Skeletal muscle cell (primary cell): ENCODE data around the gene LYPD6.
"Not testable (repeated sequence)": the region's sequence is repeated elsewhere in the genome, so short reads cannot be mapped to it uniquely, and the experiment has no call there.

Experiments used
- DNase-seq: peaks from one replicate; pipeline ENCODE4 v3.0.0-alpha.2; 2010; ENCODE audit warnings: low read depth
- H3K4me3 ChIP-seq: 2 replicates; pipeline ENCODE4 v1.5.1; 2011; ENCODE audit warnings: low read depth, mild to moderate bottlenecking, control low read depth, low read length, moderate library complexity

Gene LYPD6

GRCh38 chr2:149330127-149331022 is at the start of gene LYPD6:
TSS of gene LYPD6 (plus strand) at chr2:149330587. CDS start at chr2:149437709, 107,122 bp downstream.
- H3K4me3 ChIP-seq = peak within 1 kb of the TSS; percentile 61
- peak; percentile 11 for DNase-seq

- no peak overlapping the region for H3K4me3 ChIP-seq
Observed at GRCh38 chr2:149281441-149281840, 48.9 kb upstream of the LYPD6 start.

GRCh38 chr2:149290662-149291061 is 39.7 kb upstream of the LYPD6 start:
- DNase-seq = no peak
- H3K4me3 ChIP-seq = no peak overlapping the region

More at GRCh38 chr2:149281441-149281840, 48.9 kb upstream of the LYPD6 start:
- no peak for DNase-seq

- DNase-seq = no peak
- no peak overlapping the region for H3K4me3 ChIP-seq
Observed at GRCh38 chr2:149291881-149292280, 38.5 kb upstream of the LYPD6 start.

DNA sequence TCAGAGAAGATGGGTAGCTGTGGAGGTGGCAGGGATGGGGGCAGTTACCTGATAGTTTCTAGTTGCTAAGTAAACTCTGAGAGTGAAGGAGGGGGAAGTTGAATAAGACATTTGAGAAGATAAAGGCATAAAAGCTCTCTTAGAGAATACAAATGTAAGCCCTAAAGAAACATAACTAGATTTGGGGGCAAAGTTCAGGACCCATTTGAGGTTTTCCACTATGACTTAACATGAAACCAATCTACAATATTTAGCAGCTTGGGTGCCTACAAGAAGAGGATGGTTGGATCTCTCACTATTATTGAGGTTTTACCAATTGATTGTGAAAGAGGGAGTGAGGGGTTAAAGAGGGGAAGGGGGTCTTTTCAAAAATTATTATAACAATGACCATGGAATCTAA is 34.4 kb upstream of the LYPD6 start:
- DNase-seq = no peak

DNA sequence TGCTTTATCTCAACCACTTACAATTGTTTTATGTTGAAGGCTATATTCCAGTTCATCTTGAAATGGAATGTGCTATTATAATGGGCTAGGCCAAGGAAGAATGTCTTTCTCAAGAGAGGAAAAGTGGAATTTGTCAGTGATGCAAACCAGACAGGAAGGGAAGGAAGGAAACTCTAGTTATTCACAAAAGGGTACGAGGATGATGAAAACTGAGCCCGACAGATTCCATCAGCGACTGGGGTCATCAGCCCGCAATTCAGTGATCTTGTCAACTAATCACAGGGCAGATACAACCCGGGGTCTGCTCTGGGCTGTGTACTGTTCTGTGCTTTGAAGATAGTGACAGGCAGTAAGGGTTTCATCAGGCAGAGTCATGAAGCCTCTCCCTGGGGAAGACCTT is 23.4 kb upstream of the LYPD6 start:
- H3K4me3 ChIP-seq = no peak overlapping the region
- DNase-seq = no peak

More for the DNA sequence above, 34.4 kb upstream of the LYPD6 start:
- H3K4me3 ChIP-seq = no peak overlapping the region

DNA sequence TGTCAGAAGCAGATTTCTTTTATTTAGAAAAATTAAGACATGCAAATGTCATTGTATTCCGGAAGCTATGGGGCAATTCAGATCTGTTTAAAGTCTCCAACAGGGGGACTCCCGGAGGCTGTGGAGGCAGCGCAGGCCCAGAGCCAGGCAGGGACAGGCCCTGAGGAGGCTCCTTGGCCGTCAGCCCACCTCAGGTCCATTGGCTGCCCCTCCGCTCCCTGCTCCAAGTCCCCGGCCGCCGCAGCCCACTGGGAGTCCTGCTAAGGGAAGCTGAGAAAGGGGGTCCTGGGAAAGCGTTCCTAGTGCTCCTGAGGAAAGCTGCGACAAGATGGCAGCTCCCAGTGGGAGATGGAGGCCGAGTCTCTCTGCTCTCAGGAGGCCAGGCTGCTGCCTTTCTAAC is 20.0 kb upstream of the LYPD6 start:
- DNase-seq = no peak
- H3K4me3 ChIP-seq = no peak overlapping the region

DNA sequence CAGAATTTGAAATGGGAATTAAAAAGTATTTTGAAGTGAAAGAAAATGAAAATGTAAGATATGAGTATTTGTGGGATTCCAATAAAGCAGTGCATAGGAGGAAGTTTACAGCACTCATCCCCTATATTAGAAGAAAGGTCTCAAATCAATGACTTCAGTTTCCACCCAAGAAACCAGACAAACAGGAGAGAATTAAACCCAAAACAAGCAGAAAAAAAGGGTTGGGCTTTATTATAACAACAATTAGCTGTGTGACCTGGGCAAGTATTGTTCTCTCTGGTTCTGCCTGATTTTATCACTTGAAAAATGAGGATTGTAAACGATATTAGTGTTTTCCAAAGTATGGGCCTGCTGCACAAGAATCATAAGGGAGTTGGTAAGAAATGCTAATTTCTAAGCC is 18.3 kb upstream of the LYPD6 start:
- no peak overlapping the region for H3K4me3 ChIP-seq
- DNase-seq = no peak

DNA sequence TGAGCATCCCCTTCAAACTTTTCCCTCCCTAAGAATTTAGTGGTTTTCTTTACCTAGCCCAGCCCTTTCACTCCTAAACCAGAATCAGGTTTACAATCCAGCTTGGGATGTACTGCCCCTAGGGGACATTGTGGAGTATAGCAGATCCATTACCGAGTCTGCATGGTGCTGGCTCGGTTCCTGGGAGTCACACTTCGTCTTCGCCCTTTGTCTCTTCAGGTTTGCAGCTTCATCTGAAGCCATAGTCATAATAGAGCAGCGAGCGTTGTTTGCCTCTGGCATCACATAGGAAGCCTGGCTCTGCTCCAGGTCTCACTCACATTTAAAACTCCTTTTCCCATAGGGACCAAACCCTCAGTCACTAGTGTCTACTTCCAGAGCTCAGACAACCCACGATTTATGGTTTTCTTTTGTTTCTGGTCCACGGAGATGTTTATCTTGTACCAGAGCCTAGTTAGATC is 16.8 kb upstream of the LYPD6 start:
- no peak for DNase-seq
- H3K4me3 ChIP-seq = no peak overlapping the region

GRCh38 chr2:149314687-149315086 is 15.7 kb upstream of the LYPD6 start:
- DNase-seq = no peak
- H3K4me3 ChIP-seq = no peak overlapping the region

GRCh38 chr2:149315461-149315860 is 14.9 kb upstream of the LYPD6 start:
- no peak for DNase-seq
- no peak overlapping the region for H3K4me3 ChIP-seq

DNA sequence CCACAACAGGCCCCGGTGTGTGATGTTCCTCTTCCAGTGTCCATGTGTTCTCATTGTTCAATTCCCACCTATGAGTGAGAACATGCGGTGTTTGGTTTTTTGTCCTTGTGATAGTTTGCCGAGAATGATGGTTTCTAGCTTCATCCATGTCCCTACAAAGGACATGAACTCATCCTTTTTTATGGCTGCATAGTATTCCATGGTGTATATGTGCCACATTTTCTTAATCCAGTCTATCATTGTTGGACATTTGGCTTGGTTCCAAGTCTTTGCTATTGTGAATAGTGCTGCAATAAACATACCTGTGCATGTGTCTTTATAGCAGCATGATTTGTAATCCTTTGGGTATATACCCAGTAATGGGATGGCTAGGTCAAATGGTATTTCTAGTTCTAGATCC is 11.8 kb upstream of the LYPD6 start:
- not testable (repeated sequence) for DNase-seq, H3K4me3 ChIP-seq

DNA sequence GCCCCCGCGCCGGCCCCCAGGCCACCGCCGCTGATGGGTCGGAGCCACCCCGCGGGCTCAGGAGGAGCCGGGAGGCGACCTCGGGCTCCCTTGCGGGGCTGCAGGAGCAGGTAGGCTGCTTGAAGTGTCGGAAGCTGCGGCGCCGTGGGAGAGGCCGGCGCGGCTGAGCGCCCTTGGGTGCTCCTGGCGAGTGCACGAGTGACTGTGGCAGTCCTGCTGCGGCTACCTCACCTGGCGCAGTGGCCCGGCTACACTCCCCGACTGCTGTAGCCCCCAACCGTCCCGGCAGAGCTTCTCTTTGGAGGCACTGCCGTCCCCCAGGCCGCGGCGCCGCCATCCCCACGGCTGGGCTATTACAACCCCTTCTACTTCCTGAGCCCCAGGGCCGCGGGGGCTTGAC is 10.0 kb upstream of the LYPD6 start:
- H3K4me3 ChIP-seq = no peak overlapping the region

GRCh38 chr2:149329068-149329467 is 1.3 kb upstream of the LYPD6 start:
- DNase-seq = no peak
- H3K4me3 ChIP-seq = no peak overlapping the region

More for the DNA sequence above, 10.0 kb upstream of the LYPD6 start:
- no peak for DNase-seq

GRCh38 chr2:149329489-149330126 is 779 bp upstream of the LYPD6 start:
- peak overlapping the region; percentile 61 for H3K4me3 ChIP-seq

GRCh38 chr2:149331023-149331400 is 625 bp downstream of the LYPD6 start:
- peak overlapping the region; percentile 61 for H3K4me3 ChIP-seq
- DNase-seq = no peak

More at GRCh38 chr2:149329489-149330126, 779 bp upstream of the LYPD6 start:
- DNase-seq = no peak

DNA sequence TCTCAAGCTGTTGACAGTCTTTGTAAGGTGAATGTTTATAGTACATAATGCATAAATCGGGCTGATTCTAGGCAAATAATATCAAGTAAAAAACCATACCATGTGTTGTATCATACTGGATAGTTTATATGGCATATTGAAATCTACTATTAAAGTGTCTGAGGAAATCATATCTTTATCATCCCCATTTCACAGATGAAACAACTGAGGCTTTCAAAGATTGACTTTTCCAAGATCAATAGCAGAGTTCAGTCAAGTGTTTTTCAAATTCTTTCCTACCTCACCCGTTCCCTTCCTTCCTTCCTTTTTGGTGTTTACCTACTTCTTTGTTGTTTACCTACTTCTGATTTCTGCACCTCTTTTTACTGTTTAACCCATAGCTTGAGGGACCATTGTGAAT is 2.0 kb downstream of the LYPD6 start:
- no peak overlapping the region for H3K4me3 ChIP-seq
- no peak for DNase-seq

DNA sequence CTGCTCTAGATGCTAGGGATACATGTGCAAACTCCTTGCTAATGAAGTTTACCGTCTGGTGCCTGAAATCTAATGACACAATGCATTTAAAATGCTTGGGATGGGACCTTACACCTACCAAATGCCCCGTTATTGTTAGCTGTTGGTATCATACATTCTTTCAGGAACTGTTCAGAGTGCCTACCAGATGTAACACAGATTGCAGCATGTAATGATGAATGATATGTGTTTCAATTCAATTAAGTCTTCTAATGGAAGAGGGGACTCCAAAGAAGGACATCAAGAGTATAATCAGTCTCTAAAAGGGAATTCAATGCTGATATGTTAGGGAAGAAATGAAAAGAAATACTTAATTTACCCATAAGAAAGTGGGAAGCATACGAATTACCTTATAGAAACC is 3.2 kb downstream of the LYPD6 start:
- DNase-seq = no peak
- H3K4me3 ChIP-seq = no peak overlapping the region

DNA sequence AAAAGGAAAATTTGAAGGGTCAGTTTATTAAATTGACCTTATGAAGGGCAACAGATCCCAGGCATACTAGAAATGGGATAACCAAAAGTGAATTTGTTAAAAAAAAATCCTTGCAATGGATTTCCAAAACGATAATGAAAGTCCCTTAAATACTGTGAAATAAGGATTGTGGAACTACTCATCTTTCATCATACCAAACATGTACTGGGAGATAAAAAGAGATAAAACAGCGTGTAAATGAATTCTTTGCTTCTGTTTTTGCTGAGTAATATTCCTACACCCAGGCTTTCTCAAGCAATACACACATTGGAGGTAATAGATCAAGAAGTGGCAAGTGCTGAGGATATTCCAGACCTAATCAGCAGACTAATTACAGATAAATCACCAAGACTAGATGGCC is 3.8 kb downstream of the LYPD6 start:
- H3K4me3 ChIP-seq = no peak overlapping the region
- DNase-seq = no peak

GRCh38 chr2:149339324-149339723 is 8.9 kb downstream of the LYPD6 start:
- DNase-seq = no peak
- H3K4me3 ChIP-seq = no peak overlapping the region

GRCh38 chr2:149342509-149342908 is 12.1 kb downstream of the LYPD6 start:
- no peak for DNase-seq

More at GRCh38 chr2:149342509-149342908, 12.1 kb downstream of the LYPD6 start:
- H3K4me3 ChIP-seq = no peak overlapping the region
